ENCODE data around the gene ARHGAP24. TPM values are rescaled to one million over a fixed set of nuclear protein-coding genes. Genes with fewer than 3 reads are reported as not detected.

Gene ARHGAP24
- total and polyA plus RNA-seq, 2 experiments from 2014 or later = 19.5 to 29.6 TPM

- no peak for DNase-seq (ENCODE audit: low spot score)
- Histone ChIP-seq H3K4me3 (no peak overlapping the region), H3K79me2 (no peaks in the 10 kb centered on the region), H3K4me1 (ENCODE audit: insufficient read depth) (no peaks in the 10 kb centered on the region), H4K20me1 (ENCODE audit: insufficient read depth, poor library complexity, severe bottlenecking) (no peaks in the 10 kb centered on the region), H3K4me2 (no peak overlapping the region), H3K9me3 (ENCODE audit: low read depth) (no peaks in the 10 kb centered on the region), H3K36me3 (replicated peaks; ENCODE audit: insufficient read depth, low read depth) (no peaks in the 10 kb centered on the region), H3K9me2 (replicated peaks; ENCODE audit: insufficient read depth) (no peaks in the 10 kb centered on the region), H2AFZ (no peak overlapping the region), H3K27ac (no peak overlapping the region), H3K27me3 (no peaks in the 10 kb centered on the region)
- WGBS (ENCODE audit: low lambda C conversion rate, missing lambda C conversion rate) = 48% methylated on average over 1 of the region's 1 CpG
- TF ChIP-seq EZH2phosphoT487 (IDR thresholded peaks at IDR 0.05; ENCODE audit: low read depth, severe bottlenecking, unreplicated experiment) (no peak), EZH2 (IDR thresholded peaks at IDR 0.05; ENCODE audit: borderline replicate concordance) (no peak), CTCF (IDR thresholded peaks at IDR 0.05; ENCODE audit: poor library complexity) (no peak)
Measured at GRCh38 chr4:86048426-86048825, 573.5 kb downstream of the ARHGAP24 start.

- no peaks in the 10 kb centered on the region for H3K4me1 ChIP-seq (ENCODE audit: insufficient read depth)
- no peaks in the 10 kb centered on the region for H4K20me1 ChIP-seq (ENCODE audit: insufficient read depth, poor library complexity, severe bottlenecking)
- H3K4me2 ChIP-seq = no peak overlapping the region
- H3K79me2 ChIP-seq = no peaks in the 10 kb centered on the region
- H3K9me2 ChIP-seq (replicated peaks; ENCODE audit: insufficient read depth) = no peaks in the 10 kb centered on the region
- H3K27ac ChIP-seq = no peak overlapping the region
- H3K9me3 ChIP-seq (ENCODE audit: low read depth) = no peaks in the 10 kb centered on the region
- H2AFZ ChIP-seq = no peak overlapping the region
- TF ChIP-seq EZH2phosphoT487 (IDR thresholded peaks at IDR 0.05; ENCODE audit: low read depth, severe bottlenecking, unreplicated experiment) (no peak), EZH2 (IDR thresholded peaks at IDR 0.05; ENCODE audit: borderline replicate concordance) (no peak), CTCF (IDR thresholded peaks at IDR 0.05; ENCODE audit: poor library complexity) (no peak)
- H3K27me3 ChIP-seq = no peaks in the 10 kb centered on the region
- H3K36me3 ChIP-seq (replicated peaks; ENCODE audit: insufficient read depth, low read depth) = no peaks in the 10 kb centered on the region
- no peak overlapping the region for H3K4me3 ChIP-seq
- DNase-seq (ENCODE audit: low spot score) = no peak
- WGBS (ENCODE audit: low lambda C conversion rate, missing lambda C conversion rate) = 93% methylated on average over 1 of the region's 1 CpG
Measured at GRCh38 chr4:86050496-86050895, 575.5 kb downstream of the ARHGAP24 start.

MicroRNA genes within 50 kb of the gene (microRNA counts, 767-probe panel; counts per million panel counts)
- not detected for microRNA hsa-miR-4451

Small RNA genes lying within 50 kb of the gene (microRNA-seq; reads per million reads assigned to microRNA genes)
- gene MIR4451 = not detected

Small RNA genes lying within 50 kb of the gene (small RNA-seq; reads per million reads assigned to genes)
- gene MIR4451 = 0.09 reads per million
